Naive thymus-derived CD4-positive, alpha-beta T cell (primary cell): ENCODE data around the gene BET1L. TPM values are rescaled to one million over a fixed set of nuclear protein-coding genes. Genes with fewer than 3 reads are reported as not detected.
A peak's percentile ranks its signal among the peaks of the same experiment; 100 is the strongest.

Source experiments
- ATAC-seq: fragments of 150-1000 bp; cut with Tn5 transposase; 2 replicates; pipeline ENCODE4 v1.10.0; 2021; ENCODE audit warnings: mild to moderate bottlenecking, moderate library complexity
- CTCF ChIA-PET: fragments of 350-600 bp; sonication (Branson Sonifier 250); formaldehyde crosslinking; loops from one replicate; lab custom pipeline; 2021; ENCODE audit warnings: antibody characterized with exemption; lab: Charles Lee
- POLR2A ChIA-PET: fragments of 350-600 bp; sonication (Branson Sonifier 250); formaldehyde crosslinking; loops from one replicate; lab custom pipeline; 2021; ENCODE audit warnings: antibody characterized with exemption, inconsistent platforms; lab: Charles Lee
- DNase-seq, 9 donors: peaks; one replicate each; pipeline versions ENCODE4 v3.0.0 to v3.0.0-alpha.2; 2020 to 2022; ENCODE audit warnings: mixed read lengths in 1 of 9
- H3K27ac ChIP-seq: one replicate; pipeline ENCODE4 v1.7.0; 2013; ENCODE audit warnings: mild to moderate bottlenecking, low read depth, low read length, moderate library complexity
- H3K27me3 ChIP-seq, 2 donors: one replicate each; pipeline ENCODE4 v1.7.0; 2013; ENCODE audit warnings: low read length in 2 of 2, mild to moderate bottlenecking in 2 of 2, moderate library complexity in 2 of 2; ENCODE audit not compliant: control insufficient read depth in 2 of 2, insufficient read depth in 2 of 2
- H3K36me3 ChIP-seq, 3 experiments: 1 replicate in 2 of 3; 2 replicates in 1 of 3; pipeline ENCODE4 v1.7.0; 2013; ENCODE audit warnings: low read length in 3 of 3, mild to moderate bottlenecking in 3 of 3, moderate library complexity in 1 of 3; ENCODE audit not compliant: insufficient read depth in 3 of 3, control insufficient read depth in 2 of 3
- H3K4me1 ChIP-seq, 2 donors: one replicate each; pipeline ENCODE4 v1.7.0; 2013; ENCODE audit warnings: low read length in 2 of 2, mild to moderate bottlenecking in 2 of 2, moderate library complexity in 1 of 2; ENCODE audit not compliant: control insufficient read depth in 2 of 2, insufficient read depth in 2 of 2
- H3K4me3 ChIP-seq: 2 replicates; pipeline ENCODE4 v1.7.0; 2013; ENCODE audit warnings: mild to moderate bottlenecking, low read length
- H3K9me3 ChIP-seq, 3 experiments: 1 replicate in 2 of 3; 2 replicates in 1 of 3; pipeline ENCODE4 v1.7.0; 2013; ENCODE audit warnings: low read length in 3 of 3; ENCODE audit not compliant: control insufficient read depth in 2 of 3
- H3K27ac Mint-ChIP-seq, 9 donors: one replicate each; pipeline ENCODE4 v1.8.0; 2020 to 2022; ENCODE audit warnings: mixed read lengths in 9 of 9, mild to moderate bottlenecking in 8 of 9, moderate library complexity in 5 of 9, inconsistent platforms in 2 of 9
- H3K27me3 Mint-ChIP-seq, 5 donors: one replicate each; pipeline ENCODE4 v1.8.0; 2021 to 2022; ENCODE audit warnings: mixed read lengths in 5 of 5, mild to moderate bottlenecking in 1 of 5
- H3K36me3 Mint-ChIP-seq, 5 donors: one replicate each; pipeline ENCODE4 v1.8.0; 2020 to 2022; ENCODE audit warnings: mixed read lengths in 5 of 5, mild to moderate bottlenecking in 3 of 5, inconsistent platforms in 1 of 5
- H3K4me1 Mint-ChIP-seq, 7 donors: one replicate each; pipeline ENCODE4 v1.8.0; 2020 to 2022; ENCODE audit warnings: mixed read lengths in 7 of 7, mild to moderate bottlenecking in 3 of 7, inconsistent platforms in 1 of 7
- H3K4me3 Mint-ChIP-seq, 10 donors: one replicate each; pipeline ENCODE4 v1.8.0; 2020 to 2022; ENCODE audit warnings: mild to moderate bottlenecking in 10 of 10, mixed read lengths in 10 of 10, moderate library complexity in 6 of 10, inconsistent platforms in 2 of 10
- H3K9me3 Mint-ChIP-seq, 11 donors: one replicate each; pipeline ENCODE4 v1.8.0; 2020 to 2022; ENCODE audit warnings: mixed read lengths in 11 of 11, mild to moderate bottlenecking in 4 of 11, inconsistent platforms in 1 of 11, moderate library complexity in 1 of 11
- intact Hi-C, 2 donors: fragments of 100-400 bp; cut with micrococcal nuclease; formaldehyde crosslinking; loops; one replicate each; pipeline ENCODE4 v1.15.1; 2023
- polyA plus RNA-seq, 2 donors: library from polyadenylated mRNA; unstranded; fragments of 300-500 nt; fragmentation: Illumina TruSeq; gene quantifications; one replicate each; pipeline ENCODE4 v1.2.3, GENCODE V29; 2021
- total RNA-seq, 6 experiments: library from RNA in 5 of 6; stranded (reverse) in 5 of 6; gene quantifications; 1 replicate in 5 of 6; 2 replicates in 1 of 6; pipeline ENCODE4 v1.2.3 and lab custom pipeline; 2021 to 2026

The BET1L gene
- 100 to 1,000 TPM in 2 of 5 experiments, 10 to 100 TPM in 3; 47.1 to 125 (median 63.2) TPM for total RNA-seq
- polyA plus RNA-seq = 100 to 1,000 TPM in 1 of 2 donors, 10 to 100 TPM in 1; 89.3 to 111 TPM
- 77.3 reads per million, percentile 80 among the genes with 10 or more reads in this experiment for total RNA-seq (lab: John Stamatoyannopoulos, UW)

DNA sequence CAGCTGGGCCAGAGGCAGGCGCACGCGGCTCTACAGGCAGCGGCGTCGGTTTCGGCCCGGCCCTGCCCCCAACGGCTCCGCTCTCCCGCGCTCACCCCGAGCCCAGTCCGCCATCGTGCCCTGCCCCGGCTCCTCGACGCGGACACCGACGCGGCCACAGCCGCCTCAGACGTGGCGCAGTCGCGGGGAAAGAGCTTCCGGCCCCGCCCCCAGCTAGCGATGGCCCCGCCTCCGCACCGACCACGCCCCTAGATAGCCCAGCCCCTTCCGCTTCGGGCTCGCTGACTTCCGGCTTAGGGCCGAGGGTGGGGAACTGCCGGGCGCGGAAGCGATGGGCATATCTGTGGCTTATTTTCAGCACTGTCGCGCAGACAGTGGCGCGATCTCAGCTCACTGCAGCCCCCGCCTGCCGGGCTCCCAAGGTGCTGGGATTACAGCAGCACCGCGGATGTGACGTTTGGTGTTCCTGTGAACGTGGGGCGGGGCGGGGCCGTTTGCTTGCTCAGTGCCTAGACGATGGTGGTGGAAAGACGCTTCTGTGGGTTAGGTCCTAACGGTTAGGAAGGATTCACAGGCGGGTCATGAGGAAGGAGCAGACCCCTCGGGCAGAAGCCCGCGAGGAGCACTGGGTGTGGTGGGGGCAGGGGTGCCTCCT, at the start of gene BET1L, which contains the start of gene RIC8A:
TSS of gene BET1L (minus strand) at position 192 of the 655 bp plus-strand sequence. CDS start at position 114, 78 bp downstream.
TSS of gene RIC8A (plus strand) at position 501 of the 655 bp plus-strand sequence. CDS start 1,147 bp downstream, outside the sequence.
- peak within 1 kb of the TSS; percentile 98 for H3K4me3 ChIP-seq
- H3K36me3 Mint-ChIP-seq = peaks cover 0 to 31% (median 14%) of the 10 kb centered on the region in 5 donors
- peaks cover 28 to 57% of the 10 kb centered on the region in 2 donors for H3K4me1 ChIP-seq

DNA sequence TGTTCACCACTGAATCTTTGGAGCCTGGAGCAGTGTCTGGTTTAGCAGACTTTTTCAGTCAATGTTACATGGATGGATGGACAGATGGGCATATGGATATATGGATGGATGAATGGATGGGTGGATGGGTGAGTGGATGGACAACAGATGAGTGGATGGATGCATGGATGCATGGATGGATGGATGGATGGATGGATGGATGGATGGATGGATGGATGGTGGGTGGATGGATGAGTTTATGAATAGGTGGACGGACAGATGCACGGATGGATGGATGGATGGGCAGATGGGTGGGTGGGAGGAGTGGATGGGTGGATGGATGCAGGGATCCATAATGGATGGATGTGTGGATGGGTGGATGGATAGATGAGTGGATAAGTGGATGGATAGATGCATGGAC, 48.6 kb upstream of the BET1L start:
- Histone ChIP-seq H3K4me1 (peaks cover 0 to 3% of the 10 kb centered on the region in 2 donors), H3K27ac (no peak overlapping the region), H3K27me3 (no peaks in the 10 kb centered on the region), H3K36me3 (peaks cover 0 to 27% (median 5%) of the 10 kb centered on the region in 3 experiments), H3K9me3 (no peaks in the 10 kb centered on the region), H3K4me3 (no peak overlapping the region)
- H3K36me3 Mint-ChIP-seq = peaks cover 5 to 16% (median 6%) of the 10 kb centered on the region in 5 donors
- ChIA-PET CTCF (interaction anchor here (0.5 to 1.1 kb wide), 2 partner anchors 28 to 104 kb away, joined by 3 read pairs; no protein-coding TSS in a partner anchor), POLR2A (interaction anchor here (0.7 to 3.7 kb wide), 2 partner anchors 26 to 105 kb away, joined by 4 to 18 read pairs; no protein-coding TSS in a partner anchor)
- no peaks in the 10 kb centered on the region for H3K9me3 Mint-ChIP-seq
- no peak overlapping the region for H3K4me3 Mint-ChIP-seq
- H3K4me1 Mint-ChIP-seq = peaks cover 4 to 14% (median 9%) of the 10 kb centered on the region in 7 donors
- intact Hi-C loops = no loop called here
- no peak for ATAC-seq
- peak overlapping the region in 2 of 9 donors; percentile 38 to 56 for H3K27ac Mint-ChIP-seq
- DNase-seq = no peak
- H3K27me3 Mint-ChIP-seq = peaks cover 0 to 8% (median 0%) of the 10 kb centered on the region in 5 donors

More for the DNA sequence above, at the start of gene BET1L, which contains the start of gene RIC8A:
- DNase-seq (peak; percentile 92 to 99 (median 98)), ATAC-seq (peak; percentile 93)
- H3K27ac ChIP-seq = peak within 1 kb of the TSS; percentile 93
- POLR2A ChIA-PET = interaction anchor here (0.5 to 5.0 kb wide), 46 partner anchors 9 to 634 kb away, joined by 3 to 83 read pairs (median 5); partner anchors contain the start of genes HRAS, IFITM2, IFITM5 and LRRC56
- Mint-ChIP-seq H3K4me3 (peak within 1 kb of the TSS; percentile 89 to 100 (median 96)), H3K27ac (peak within 1 kb of the TSS; percentile 97 to 100 (median 99)), H3K4me1 (peaks cover 17 to 72% (median 50%) of the 10 kb centered on the region in 7 donors), H3K27me3 (no peaks in the 10 kb centered on the region), H3K9me3 (peaks cover 0 to 4% (median 0%) of the 10 kb centered on the region in 11 donors)
- H3K27me3 ChIP-seq = no peaks in the 10 kb centered on the region
- intact Hi-C loops = loop anchor here (1.0 to 5.0 kb wide), 17 partner anchors 29 to 591 kb away; partner anchors contain the start of genes HRAS (in 2 of the 2), IFITM1 (in 2 of the 2), PSMD13 (in 2 of the 2) and SIRT3 (in 2 of the 2)
- peaks cover 18 to 62% (median 33%) of the 10 kb centered on the region in 3 experiments for H3K36me3 ChIP-seq
- no peaks in the 10 kb centered on the region for H3K9me3 ChIP-seq
- CTCF ChIA-PET = interaction anchor here (0.8 to 2.2 kb wide), 5 partner anchors 29 to 612 kb away, joined by 3 to 5 read pairs (median 4); partner anchors contain the start of genes PSMD13 and SIRT3

GRCh38 chr11:255176-255575, 48.0 kb upstream of the BET1L start:
- H3K4me1 ChIP-seq = peaks cover 0 to 3% of the 10 kb centered on the region in 2 donors
- H3K4me3 ChIP-seq = no peak overlapping the region
- intact Hi-C loops = no loop called here
- ChIA-PET POLR2A (interaction anchor here (3.7 kb wide), 1 partner anchor 27 kb away, joined by 18 read pairs; no protein-coding TSS in a partner anchor), CTCF (interaction anchor here (0.5 to 1.1 kb wide), 3 partner anchors 27 to 210 kb away, joined by 3 read pairs; no protein-coding TSS in a partner anchor)
- no peaks in the 10 kb centered on the region for H3K9me3 ChIP-seq
- H3K36me3 Mint-ChIP-seq = peaks cover 5 to 16% (median 6%) of the 10 kb centered on the region in 5 donors
- H3K27me3 Mint-ChIP-seq = peaks cover 0 to 6% (median 0%) of the 10 kb centered on the region in 5 donors
- no peaks in the 10 kb centered on the region for H3K27me3 ChIP-seq
- H3K36me3 ChIP-seq = peaks cover 0 to 27% (median 5%) of the 10 kb centered on the region in 3 experiments
- DNase-seq (no peak), ATAC-seq (no peak)
- H3K9me3 Mint-ChIP-seq = no peaks in the 10 kb centered on the region
- no peak overlapping the region for H3K4me3 Mint-ChIP-seq
- peaks cover 9 to 17% (median 12%) of the 10 kb centered on the region in 7 donors for H3K4me1 Mint-ChIP-seq
- no peak overlapping the region for H3K27ac ChIP-seq
- H3K27ac Mint-ChIP-seq = peak overlapping the region in 1 of 9 donors; percentile 38

DNA sequence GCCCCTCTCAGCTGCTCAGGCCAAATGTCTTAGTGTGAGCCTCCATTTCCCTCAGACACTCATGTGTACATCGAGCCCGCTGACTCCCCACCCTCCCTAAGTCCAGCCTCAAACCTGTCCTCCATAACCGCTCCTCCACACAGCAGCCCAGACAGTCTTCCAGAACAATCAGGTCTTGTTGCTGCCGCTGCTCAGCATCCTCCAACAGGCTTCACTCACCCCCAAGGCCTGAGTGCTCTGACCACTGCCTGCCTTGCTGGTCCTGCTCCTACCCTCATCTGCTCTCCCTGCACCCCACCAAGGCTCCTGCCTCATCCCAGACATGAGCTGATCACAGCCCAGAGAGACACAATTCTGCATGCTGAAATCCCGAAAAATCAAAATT, 46.7 kb upstream of the BET1L start:
- intact Hi-C loops = loop anchor here in 1 of 2 donors (5.0 kb wide), 2 partner anchors 33 to 103 kb away; partner anchors contain the start of gene PGGHG
- H3K9me3 ChIP-seq = no peaks in the 10 kb centered on the region
- Mint-ChIP-seq H3K4me1 (peaks cover 9 to 18% (median 13%) of the 10 kb centered on the region in 7 donors), H3K9me3 (no peaks in the 10 kb centered on the region), H3K27ac (peak overlapping the region in 3 of 9 donors; percentile 24 to 45 (median 30)), H3K27me3 (peaks cover 0 to 3% (median 0%) of the 10 kb centered on the region in 5 donors), H3K36me3 (peaks cover 5 to 22% (median 8%) of the 10 kb centered on the region in 5 donors), H3K4me3 (no peak overlapping the region)
- peaks cover 4 to 38% (median 6%) of the 10 kb centered on the region in 3 experiments for H3K36me3 ChIP-seq
- no peak overlapping the region for H3K4me3 ChIP-seq
- peaks cover 0 to 3% of the 10 kb centered on the region in 2 donors for H3K4me1 ChIP-seq
- ChIA-PET CTCF (interaction anchor here (1.0 to 4.1 kb wide), 3 partner anchors 12 to 52 kb away, joined by 3 to 49 read pairs (median 5); partner anchors contain the start of gene IFITM2), POLR2A (interaction anchor here (0.6 to 3.7 kb wide), 3 partner anchors 16 to 51 kb away, joined by 3 to 18 read pairs (median 5); no protein-coding TSS in a partner anchor)
- DNase-seq (no peak), ATAC-seq (no peak)
- H3K27ac ChIP-seq = no peak overlapping the region
- no peaks in the 10 kb centered on the region for H3K27me3 ChIP-seq

- Histone ChIP-seq H3K4me3 (no peak overlapping the region), H3K36me3 (peaks cover 9 to 43% (median 11%) of the 10 kb centered on the region in 3 experiments), H3K27me3 (no peaks in the 10 kb centered on the region), H3K4me1 (peaks cover 0 to 3% of the 10 kb centered on the region in 2 donors), H3K27ac (no peak overlapping the region), H3K9me3 (no peaks in the 10 kb centered on the region)
- CTCF ChIA-PET = interaction anchor here (1.0 to 4.1 kb wide), 6 partner anchors 12 to 101 kb away, joined by 3 to 49 read pairs (median 4); partner anchors contain the start of gene IFITM2
- Mint-ChIP-seq H3K27me3 (peaks cover 0 to 3% (median 0%) of the 10 kb centered on the region in 5 donors), H3K4me1 (peaks cover 9 to 18% (median 13%) of the 10 kb centered on the region in 7 donors), H3K36me3 (peaks cover 5 to 22% (median 8%) of the 10 kb centered on the region in 5 donors), H3K4me3 (no peak overlapping the region), H3K9me3 (no peaks in the 10 kb centered on the region), H3K27ac (peak overlapping the region in 3 of 9 donors; percentile 14 to 45 (median 38))
- no peak for DNase-seq
- ATAC-seq = no peak
- POLR2A ChIA-PET = interaction anchor here (0.6 to 4.3 kb wide), 6 partner anchors 14 to 52 kb away, joined by 3 to 40 read pairs (median 20); partner anchors contain the start of genes PSMD13 and SIRT3
- intact Hi-C loops = loop anchor here in 1 of 2 donors (5.0 kb wide), 2 partner anchors 34 to 104 kb away; partner anchors contain the start of gene PGGHG
Measured at GRCh38 chr11:253160-253885, 46.1 kb upstream of the BET1L start.
